ENCODE results near the gene MELTF.

Gene MELTF

DNA sequence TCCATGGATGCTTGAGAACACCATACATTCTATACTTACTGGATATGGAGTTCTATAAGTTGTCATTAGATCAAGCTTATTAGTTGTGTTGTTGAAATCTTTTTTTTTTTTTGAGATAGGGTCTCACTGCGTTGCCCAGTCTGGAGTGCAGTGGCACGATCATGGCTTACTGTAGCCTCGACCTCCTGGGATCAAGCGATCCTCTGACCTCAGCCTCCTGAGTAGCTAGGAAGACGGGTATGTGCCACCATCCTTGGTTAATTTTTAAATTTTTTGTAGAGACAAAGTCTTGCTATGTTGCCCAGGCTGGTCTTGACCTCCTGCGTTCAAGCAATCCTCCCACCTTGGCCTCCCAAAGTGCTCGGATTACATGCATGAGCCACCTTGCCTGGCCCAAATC lies 74.8 kb downstream of the MELTF start:
- no peak overlapping the region for H2AFZ ChIP-seq (ENCODE audit: low read depth, low read length, severe bottlenecking)
- H3K4me2 ChIP-seq (ENCODE audit: low read depth, low read length, poor library complexity, severe bottlenecking), result no peak overlapping the region
- no peaks in the 10 kb centered on the region for H3K27me3 ChIP-seq (ENCODE audit: low read length)
- no peaks in the 10 kb centered on the region for H3F3A ChIP-seq (ENCODE audit: insufficient read depth)
- H3K9ac ChIP-seq (ENCODE audit: low read length), result no peak overlapping the region
- no peaks in the 10 kb centered on the region for H3K9me2 ChIP-seq (replicated peaks; ENCODE audit: insufficient read depth, low read length)
- no peak overlapping the region for H3K4me3 ChIP-seq (ENCODE audit: insufficient read depth, low read length, poor library complexity, severe bottlenecking)
- TF ChIP-seq, protein P1, sequence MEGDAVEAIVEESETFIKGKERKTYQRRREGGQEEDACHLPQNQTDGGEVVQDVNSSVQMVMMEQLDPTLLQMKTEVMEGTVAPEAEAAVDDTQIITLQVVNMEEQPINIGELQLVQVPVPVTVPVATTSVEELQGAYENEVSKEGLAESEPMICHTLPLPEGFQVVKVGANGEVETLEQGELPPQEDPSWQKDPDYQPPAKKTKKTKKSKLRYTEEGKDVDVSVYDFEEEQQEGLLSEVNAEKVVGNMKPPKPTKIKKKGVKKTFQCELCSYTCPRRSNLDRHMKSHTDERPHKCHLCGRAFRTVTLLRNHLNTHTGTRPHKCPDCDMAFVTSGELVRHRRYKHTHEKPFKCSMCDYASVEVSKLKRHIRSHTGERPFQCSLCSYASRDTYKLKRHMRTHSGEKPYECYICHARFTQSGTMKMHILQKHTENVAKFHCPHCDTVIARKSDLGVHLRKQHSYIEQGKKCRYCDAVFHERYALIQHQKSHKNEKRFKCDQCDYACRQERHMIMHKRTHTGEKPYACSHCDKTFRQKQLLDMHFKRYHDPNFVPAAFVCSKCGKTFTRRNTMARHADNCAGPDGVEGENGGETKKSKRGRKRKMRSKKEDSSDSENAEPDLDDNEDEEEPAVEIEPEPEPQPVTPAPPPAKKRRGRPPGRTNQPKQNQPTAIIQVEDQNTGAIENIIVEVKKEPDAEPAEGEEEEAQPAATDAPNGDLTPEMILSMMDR (IDR thresholded peaks at IDR 0.05; ENCODE audit: insufficient read depth, low read length, poor library complexity, severe bottlenecking), result no peak
- TF ChIP-seq EZH2phosphoT487 (conservative IDR thresholded peaks at IDR 0.05; ENCODE audit: low read length), result no peak
- no peaks in the 10 kb centered on the region; the same call in 1 of the 2 replicates for H3K9me3 ChIP-seq (ENCODE audit: insufficient read depth, low read length)
- no peaks in the 10 kb centered on the region for H3K79me2 ChIP-seq (ENCODE audit: insufficient read depth, low read length)
- no peaks in the 10 kb centered on the region for H4K20me1 ChIP-seq (ENCODE audit: low read depth, low read length)
- no peaks in the 10 kb centered on the region for H3K36me3 ChIP-seq (ENCODE audit: low read length)
- H3K27ac ChIP-seq (ENCODE audit: low read depth, low read length), result no peak overlapping the region

All from SU-DHL-6 (cell line).